GM21619 (cell line): Measurements from ENCODE around the gene EDA.
"Not testable (repeated sequence)": the region's sequence is repeated elsewhere in the genome, so short reads cannot be mapped to it uniquely, and the experiment has no call there.

Experiments used
- ATAC-seq: cut with Tn5 transposase; IDR thresholded peaks from one replicate; pipeline ENCODE4 v1.9.1; 2021; ENCODE audit not compliant: unreplicated experiment

Gene EDA

DNA sequence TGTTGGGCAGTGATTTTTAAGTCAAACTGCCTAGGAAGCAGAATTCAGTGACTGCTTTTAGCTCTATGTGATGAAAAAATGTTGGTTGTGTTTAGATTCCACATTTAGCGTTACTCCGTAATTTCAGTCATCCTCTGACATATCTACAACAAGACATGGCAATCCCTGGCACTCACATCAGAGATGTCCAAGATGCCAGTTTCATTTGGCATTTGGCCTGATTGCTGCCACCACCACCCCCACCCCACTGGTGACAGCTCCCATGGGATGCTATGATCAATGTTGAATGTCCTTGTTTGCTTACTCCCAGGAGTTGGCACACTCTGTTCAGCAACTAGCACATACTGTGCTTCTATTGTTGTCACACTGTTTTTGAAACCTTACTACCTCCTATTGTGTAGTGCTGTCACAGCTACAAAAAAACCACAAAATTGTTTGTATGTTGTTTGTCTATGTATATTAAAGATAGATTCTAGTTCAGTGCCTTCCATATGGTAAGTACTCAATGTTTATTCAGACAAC lies 332.4 kb downstream of the EDA start:
- ATAC-seq, result no peak

DNA sequence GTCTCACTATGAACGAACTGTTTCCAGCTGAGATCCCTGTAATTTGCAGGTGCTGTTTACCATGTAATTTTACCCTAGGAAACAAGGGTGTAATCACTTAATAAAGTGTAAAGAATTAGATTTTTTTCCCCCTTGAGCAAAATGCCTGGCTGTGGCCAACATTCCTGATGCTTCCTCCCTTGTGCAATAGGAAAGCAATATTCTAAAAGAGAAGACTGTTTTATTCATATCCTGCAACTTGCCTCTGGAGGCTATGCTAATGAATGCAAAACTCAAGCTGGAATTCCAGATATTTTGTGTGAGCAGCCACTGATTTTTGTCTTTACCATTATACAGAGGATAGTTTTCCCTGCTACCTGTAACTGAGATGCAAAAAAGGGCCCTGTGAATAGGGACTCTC lies 335.8 kb downstream of the EDA start:
- ATAC-seq, result no peak

- ATAC-seq, result no peak
These were observed 343.8 kb downstream of the EDA start for GRCh38 chrX:69959712-69960111.

- no peak for ATAC-seq
These were observed 345.6 kb downstream of the EDA start for GRCh38 chrX:69961365-69962072.

DNA sequence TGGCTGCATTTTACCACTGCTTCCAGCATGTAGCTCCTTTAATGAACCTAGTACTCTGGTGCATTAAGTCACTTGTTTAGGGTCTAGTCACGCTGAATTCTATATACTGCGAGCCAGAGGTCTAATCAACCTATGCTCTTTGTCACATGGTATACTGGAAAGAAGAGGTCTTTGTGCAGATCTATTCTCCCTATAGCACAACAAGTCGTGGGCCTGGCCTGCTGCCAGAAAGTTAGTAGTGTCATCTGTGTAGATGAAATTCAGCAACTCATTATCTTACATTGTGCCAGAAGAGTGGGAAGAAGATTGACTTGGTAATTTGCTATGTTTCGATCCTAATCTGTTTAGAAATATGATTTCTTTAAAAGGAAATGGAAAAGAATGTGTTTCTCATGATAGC lies 353.0 kb downstream of the EDA start:
- ATAC-seq, result no peak

GRCh38 chrX:69969460-69969859 lies 353.5 kb downstream of the EDA start:
- ATAC-seq, result no peak

GRCh38 chrX:69987691-69988090 lies 371.8 kb downstream of the EDA start:
- no peak for ATAC-seq

DNA sequence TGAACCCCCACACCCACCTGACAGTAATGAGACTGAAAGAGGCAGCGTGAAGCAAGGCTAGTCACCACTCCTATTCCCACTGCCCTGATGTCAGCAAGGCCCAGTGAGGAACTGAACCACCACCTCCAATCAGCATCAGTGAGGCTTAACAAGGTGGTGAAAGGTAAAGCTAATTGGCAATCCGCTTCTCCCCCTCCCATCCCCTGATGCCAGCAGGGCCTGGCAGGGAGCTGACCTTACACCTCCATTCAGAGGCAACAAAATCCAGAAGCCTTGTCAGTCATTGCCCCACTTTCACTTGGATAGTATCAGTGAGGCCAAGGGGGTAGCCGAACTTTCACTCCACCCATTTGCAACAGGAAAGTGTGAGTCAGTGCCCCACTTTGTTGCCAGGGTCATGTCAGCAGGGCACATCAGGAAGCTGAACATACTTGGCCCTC lies 373.1 kb downstream of the EDA start:
- ATAC-seq, result no peak

- ATAC-seq, result no peak
These were observed 375.8 kb downstream of the EDA start for GRCh38 chrX:69991685-69992084.

- no peak for ATAC-seq
These were observed 377.6 kb downstream of the EDA start for GRCh38 chrX:69993494-69993893.

- ATAC-seq, result no peak
These were observed 379.6 kb downstream of the EDA start for GRCh38 chrX:69995362-69996112.

- no peak for ATAC-seq
These were observed 380.2 kb downstream of the EDA start for GRCh38 chrX:69996113-69996468.

DNA sequence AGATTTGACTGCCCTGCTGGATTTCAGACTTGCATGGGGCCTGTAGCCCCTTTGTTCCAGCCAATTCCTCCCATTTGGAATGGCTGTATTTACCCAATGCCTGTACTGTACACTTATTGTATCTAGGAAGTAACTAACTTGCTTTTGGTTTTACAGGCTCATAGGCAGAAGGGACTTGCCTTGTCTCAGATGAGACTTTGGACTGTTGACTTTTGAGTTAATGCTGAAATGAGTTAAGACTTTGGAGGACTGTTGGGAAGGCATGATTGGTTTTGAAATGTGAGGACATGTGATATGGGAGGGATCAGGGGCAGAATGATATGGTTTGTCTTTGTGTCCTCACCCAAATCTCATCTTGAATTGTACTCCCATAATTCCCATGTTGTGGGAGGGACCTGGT lies 382.4 kb downstream of the EDA start:
- not testable (repeated sequence) for ATAC-seq

- no peak for ATAC-seq
These were observed 385.4 kb downstream of the EDA start for GRCh38 chrX:70001269-70001668.

GRCh38 chrX:70001708-70002341 lies 385.9 kb downstream of the EDA start:
- no peak for ATAC-seq

- no peak for ATAC-seq
These were observed 392.0 kb downstream of the EDA start for GRCh38 chrX:70007946-70008345.

DNA sequence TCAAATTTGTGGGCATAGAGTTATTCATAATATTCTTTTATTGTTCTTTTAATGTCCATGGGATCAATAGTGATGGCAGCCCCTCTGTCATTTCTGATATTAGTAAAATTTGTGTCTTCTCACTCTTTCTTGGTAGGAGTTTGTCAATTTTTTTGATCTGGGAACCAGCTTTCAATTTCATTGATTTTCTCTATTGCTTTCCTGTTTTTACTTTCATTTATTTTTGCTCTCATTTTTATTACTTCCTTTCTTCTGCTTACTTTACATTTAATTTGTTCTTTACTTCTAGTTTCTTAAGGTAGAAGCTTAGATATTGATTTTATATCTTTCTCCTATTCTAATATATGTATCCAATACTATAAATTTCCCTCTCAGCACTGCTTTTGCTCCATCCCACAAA lies 393.1 kb downstream of the EDA start:
- ATAC-seq, result no peak

- ATAC-seq, result no peak
These were observed 394.1 kb downstream of the EDA start for GRCh38 chrX:70009970-70010369.

GRCh38 chrX:70012756-70013155 lies 396.8 kb downstream of the EDA start:
- ATAC-seq, result no peak

GRCh38 chrX:70013466-70014381 lies 397.8 kb downstream of the EDA start:
- ATAC-seq, result no peak

DNA sequence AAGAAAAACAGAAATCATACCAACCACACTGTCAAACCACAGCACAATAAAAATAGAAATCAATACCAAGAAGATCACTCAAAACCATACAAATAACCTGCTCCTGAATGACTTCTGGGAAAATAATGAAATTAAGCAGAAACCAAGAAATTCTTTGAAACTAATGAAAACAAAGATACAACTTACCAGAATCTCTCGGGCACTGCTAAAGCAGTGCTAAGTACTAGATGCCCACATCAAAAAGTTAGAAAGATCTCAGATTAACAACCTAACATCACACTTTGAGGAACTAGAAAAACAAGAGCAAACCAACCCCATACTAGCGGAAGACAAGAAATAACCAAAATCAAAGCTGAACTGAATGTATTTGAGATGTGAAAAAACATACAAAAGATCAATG lies 400.6 kb downstream of the EDA start:
- ATAC-seq, result no peak
